Tibial artery (tissue), 4 donors: ENCODE measurements around the gene HVCN1.

Experiments
- DNase-seq, 2 donors: peaks; one replicate each; pipeline ENCODE4 v3.0.0-alpha.2; 2019
- H3K27ac ChIP-seq, 2 donors: fragments of 200-600 bp; sonication (generic) in 1 of 2; 1 replicate in 1 of 2; 2 replicates in 1 of 2; pipeline ENCODE4 v1.5.1; 2018 to 2019; ENCODE audit warnings: mild to moderate bottlenecking in 1 of 2
- H3K27me3 ChIP-seq, 2 donors: fragments of 200-600 bp; sonication (generic) in 1 of 2; one replicate each; pipeline versions ENCODE4 v1.5.1 to v1.6.0; 2016 to 2019
- H3K36me3 ChIP-seq, 3 donors: fragments of 200-600 bp; sonication (generic) in 2 of 3; one replicate each; pipeline ENCODE4 v1.5.1; 2016 to 2019; ENCODE audit warnings: mild to moderate bottlenecking in 2 of 3
- H3K4me1 ChIP-seq, 4 donors: fragments of 200-600 bp; sonication (generic) in 2 of 4; 1 replicate in 3 of 4; 2 replicates in 1 of 4; pipeline ENCODE4 v1.5.1; 2016 to 2019
- H3K4me3 ChIP-seq, 2 donors: fragments of 200-600 bp; sonication (generic) in 1 of 2; 1 replicate in 1 of 2; 2 replicates in 1 of 2; pipeline ENCODE4 v1.5.1; 2018 to 2019; ENCODE audit warnings: mild to moderate bottlenecking in 2 of 2
- H3K9me3 ChIP-seq, 3 donors: fragments of 200-600 bp; sonication (generic) in 1 of 3; one replicate each; pipeline ENCODE4 v1.5.1; 2016 to 2019
- CTCF ChIP-seq, 2 experiments: fragments of 200-600 bp in 1 of 2; fragments of 450-650 bp in 1 of 2; IDR thresholded peaks; one replicate each; pipeline ENCODE4 v1.5.1; 2017 to 2019; ENCODE audit warnings: antibody characterized with exemption in 2 of 2, mild to moderate bottlenecking in 1 of 2, moderate library complexity in 1 of 2
- intact Hi-C: fragments of 100-400 bp; cut with DNase I; formaldehyde crosslinking; loops from one replicate; pipeline ENCODE4 v1.15.0; 2023; ENCODE audit warnings: low total_unique reads

Gene HVCN1

GRCh38 chr12:110640275-110641025 is 48.5 kb downstream of the HVCN1 start:
- Histone ChIP-seq H3K4me3 (no peak overlapping the region), H3K9me3 (no peaks in the 10 kb centered on the region), H3K27me3 (no peaks in the 10 kb centered on the region), H3K4me1 (peaks cover 0 to 25% (median 8%) of the 10 kb centered on the region in 4 donors), H3K27ac (peak overlapping the region in 1 of 2 donors; percentile 25), H3K36me3 (peaks cover 0 to 33% (median 7%) of the 10 kb centered on the region in 3 donors)
- no peak for DNase-seq
- no peak for TF ChIP-seq CTCF (IDR thresholded peaks at IDR 0.05)
- intact Hi-C loops: no loop called here

- intact Hi-C loops: no loop called here
- no peak for TF ChIP-seq CTCF (IDR thresholded peaks at IDR 0.05)
Observed at GRCh38 chr12:110639336-110640141, 49.4 kb downstream of the HVCN1 start.

GRCh38 chr12:110638796-110639195 is 50.1 kb downstream of the HVCN1 start:
- Histone ChIP-seq H3K4me3 (no peak overlapping the region), H3K9me3 (no peaks in the 10 kb centered on the region), H3K27ac (peak overlapping the region; percentile 25 to 34), H3K27me3 (no peaks in the 10 kb centered on the region), H3K36me3 (peaks cover 0 to 35% (median 0%) of the 10 kb centered on the region in 3 donors), H3K4me1 (peaks cover 0 to 25% (median 8%) of the 10 kb centered on the region in 4 donors)
- DNase-seq: no peak
- no peak for TF ChIP-seq CTCF (IDR thresholded peaks at IDR 0.05)
- intact Hi-C loops: no loop called here

More at GRCh38 chr12:110639336-110640141, 49.4 kb downstream of the HVCN1 start:
- Histone ChIP-seq H3K9me3 (no peaks in the 10 kb centered on the region), H3K36me3 (peaks cover 0 to 31% (median 7%) of the 10 kb centered on the region in 3 donors), H3K4me3 (no peak overlapping the region), H3K27me3 (no peaks in the 10 kb centered on the region), H3K4me1 (peaks cover 0 to 25% (median 8%) of the 10 kb centered on the region in 4 donors), H3K27ac (peak overlapping the region; percentile 25 to 34)
- DNase-seq: no peak

- Histone ChIP-seq H3K4me1 (peaks cover 0 to 25% (median 8%) of the 10 kb centered on the region in 4 donors), H3K4me3 (no peak overlapping the region), H3K36me3 (peaks cover 0 to 44% (median 0%) of the 10 kb centered on the region in 3 donors), H3K27ac (no peak overlapping the region), H3K27me3 (no peaks in the 10 kb centered on the region), H3K9me3 (no peaks in the 10 kb centered on the region)
- intact Hi-C loops: no loop called here
- no peak for DNase-seq
- TF ChIP-seq CTCF (IDR thresholded peaks at IDR 0.05): no peak
Observed at GRCh38 chr12:110637869-110638441, 51.0 kb downstream of the HVCN1 start.

GRCh38 chr12:110636516-110636915 is 52.4 kb downstream of the HVCN1 start:
- Histone ChIP-seq H3K36me3 (peaks cover 0 to 54% (median 0%) of the 10 kb centered on the region in 3 donors), H3K27ac (no peak overlapping the region), H3K27me3 (no peaks in the 10 kb centered on the region), H3K4me1 (peaks cover 0 to 25% (median 6%) of the 10 kb centered on the region in 4 donors), H3K4me3 (no peak overlapping the region), H3K9me3 (no peaks in the 10 kb centered on the region)
- DNase-seq: peak in 1 of 2 donors; percentile 25
- intact Hi-C loops: no loop called here
- no peak for TF ChIP-seq CTCF (IDR thresholded peaks at IDR 0.05)
